T-helper 9 cell (primary cell): ENCODE results near the gene IST1.

Experiments used
- DNase-seq: peaks from one replicate; pipeline ENCODE4 v3.0.0-alpha.2; 2020

Gene IST1

GRCh38 chr16:71920658-71921057 is 25.3 kb downstream of the IST1 start:
- DNase-seq = no peak

- no peak for DNase-seq
These were observed 28.8 kb downstream of the IST1 start for GRCh38 chr16:71923941-71924690.

GRCh38 chr16:71924710-71925109 is 29.4 kb downstream of the IST1 start:
- DNase-seq = no peak

- DNase-seq = no peak
These were observed 32.1 kb downstream of the IST1 start for GRCh38 chr16:71927383-71927782.

- DNase-seq = no peak
These were observed 32.5 kb downstream of the IST1 start for GRCh38 chr16:71927787-71928186.

GRCh38 chr16:71929048-71929447 is 33.7 kb downstream of the IST1 start:
- no peak for DNase-seq

GRCh38 chr16:71930013-71930563 is 34.8 kb downstream of the IST1 start:
- DNase-seq = no peak

GRCh38 chr16:71931001-71931400 is 35.7 kb downstream of the IST1 start:
- DNase-seq = no peak

GRCh38 chr16:71931599-71931998 is 36.3 kb downstream of the IST1 start:
- DNase-seq = no peak

- no peak for DNase-seq
These were observed 37.7 kb downstream of the IST1 start for GRCh38 chr16:71933017-71933416.

- no peak for DNase-seq
These were observed 38.8 kb downstream of the IST1 start for GRCh38 chr16:71933913-71934695.

GRCh38 chr16:71937868-71938510 is 42.7 kb downstream of the IST1 start:
- DNase-seq = no peak

- DNase-seq = no peak
These were observed 48.6 kb downstream of the IST1 start for GRCh38 chr16:71943887-71944286.

GRCh38 chr16:71945616-71946015 is 50.3 kb downstream of the IST1 start:
- no peak for DNase-seq

GRCh38 chr16:71952825-71953224 is 57.5 kb downstream of the IST1 start:
- DNase-seq = no peak

- DNase-seq = no peak
These were observed 58.8 kb downstream of the IST1 start for GRCh38 chr16:71954180-71954579.

- no peak for DNase-seq
These were observed 59.4 kb downstream of the IST1 start for GRCh38 chr16:71954699-71955195.

GRCh38 chr16:71956486-71956885 is 61.2 kb downstream of the IST1 start:
- DNase-seq = no peak

GRCh38 chr16:71961066-71962039 is 66.0 kb downstream of the IST1 start:
- DNase-seq = peak; percentile 76

- no peak for DNase-seq
These were observed 68.0 kb downstream of the IST1 start for GRCh38 chr16:71963125-71963875.

- DNase-seq = no peak
These were observed 69.9 kb downstream of the IST1 start for GRCh38 chr16:71965223-71965622.
